Measurements from ENCODE around the gene SH2B3. TPM values are rescaled to one million over a fixed set of nuclear protein-coding genes. Genes with fewer than 3 reads are reported as not detected.
A peak's percentile ranks its signal among the peaks of the same experiment; 100 is the strongest.
"Not testable (repeated sequence)": the region's sequence is repeated elsewhere in the genome, so short reads cannot be mapped to it uniquely, and the experiment has no call there.

The SH2B3 gene
- polyA plus RNA-seq, 1 donor from 2014 or later: 10.3 TPM

GRCh38 chr12:111396726-111397445 is 8.8 kb upstream of the SH2B3 start:
- H3K27me3 Mint-ChIP-seq: no peaks in the 10 kb centered on the region
- peak overlapping the region in 1 of 3 donors; percentile 39 for H3K27ac Mint-ChIP-seq
- H3K9me3 Mint-ChIP-seq: no peaks in the 10 kb centered on the region
- peaks cover 14 to 20% (median 18%) of the 10 kb centered on the region in 3 donors for H3K4me1 Mint-ChIP-seq
- H3K4me3 Mint-ChIP-seq: peak overlapping the region; percentile 76 to 96 (median 82)
- H3K36me3 Mint-ChIP-seq: no peaks in the 10 kb centered on the region

- no peaks in the 10 kb centered on the region for H3K9me3 Mint-ChIP-seq
- no peak overlapping the region for H3K27ac Mint-ChIP-seq
- no peak overlapping the region for H3K4me3 Mint-ChIP-seq
- peaks cover 22 to 29% (median 26%) of the 10 kb centered on the region in 3 donors for H3K4me1 Mint-ChIP-seq
- H3K36me3 Mint-ChIP-seq: no peaks in the 10 kb centered on the region
- H3K27me3 Mint-ChIP-seq: no peaks in the 10 kb centered on the region
Measured at GRCh38 chr12:111398530-111398929, 7.2 kb upstream of the SH2B3 start.

- not testable (repeated sequence) for H3K36me3 Mint-ChIP-seq, H3K27me3 Mint-ChIP-seq, H3K9me3 Mint-ChIP-seq
- Mint-ChIP-seq H3K4me1 (peaks cover 29 to 39% (median 31%) of the 10 kb centered on the region in 3 donors), H3K4me3 (peak overlapping the region; percentile 38 to 87 (median 82)), H3K27ac (peak overlapping the region in 2 of 3 donors; percentile 95 to 97)
Measured at GRCh38 chr12:111399741-111400404, 5.8 kb upstream of the SH2B3 start.

- Mint-ChIP-seq H3K4me1 (peaks cover 29 to 39% (median 31%) of the 10 kb centered on the region in 3 donors), H3K36me3 (no peaks in the 10 kb centered on the region), H3K27me3 (no peaks in the 10 kb centered on the region), H3K27ac (peak overlapping the region in 1 of 3 donors; percentile 19), H3K4me3 (no peak overlapping the region), H3K9me3 (no peaks in the 10 kb centered on the region)
Measured at GRCh38 chr12:111401167-111401605, 4.5 kb upstream of the SH2B3 start.

GRCh38 chr12:111402490-111402824 is 3.3 kb upstream of the SH2B3 start:
- Mint-ChIP-seq H3K4me3 (peak overlapping the region in 3 of 4 donors; percentile 93 to 94 (median 94)), H3K4me1 (peaks cover 20 to 39% (median 32%) of the 10 kb centered on the region in 3 donors), H3K27ac (peak overlapping the region; percentile 98 to 99 (median 99))

GRCh38 chr12:111404362-111405148 is 1.2 kb upstream of the SH2B3 start:
- peak overlapping the region; percentile 85 to 94 (median 94) for H3K4me3 Mint-ChIP-seq
- peaks cover 24 to 46% (median 43%) of the 10 kb centered on the region in 3 donors for H3K4me1 Mint-ChIP-seq
- H3K9me3 Mint-ChIP-seq: no peaks in the 10 kb centered on the region
- H3K27ac Mint-ChIP-seq: peak overlapping the region; percentile 98 to 99 (median 99)
- no peaks in the 10 kb centered on the region for H3K36me3 Mint-ChIP-seq
- H3K27me3 Mint-ChIP-seq: no peaks in the 10 kb centered on the region

More at GRCh38 chr12:111402490-111402824, 3.3 kb upstream of the SH2B3 start:
- not testable (repeated sequence) for H3K27me3 Mint-ChIP-seq, H3K36me3 Mint-ChIP-seq, H3K9me3 Mint-ChIP-seq

GRCh38 chr12:111405149-111405858 is 419 bp upstream of the SH2B3 start:
- Mint-ChIP-seq H3K27ac (peak overlapping the region; percentile 98 to 99 (median 99)), H3K9me3 (no peaks in the 10 kb centered on the region), H3K27me3 (no peaks in the 10 kb centered on the region), H3K36me3 (no peaks in the 10 kb centered on the region), H3K4me3 (peak overlapping the region; percentile 85 to 94 (median 94)), H3K4me1 (peaks cover 20 to 48% (median 41%) of the 10 kb centered on the region in 3 donors)

- H3K4me3 Mint-ChIP-seq: peak overlapping the region; percentile 89 to 97 (median 94)
- H3K4me1 Mint-ChIP-seq: peaks cover 26 to 59% (median 51%) of the 10 kb centered on the region in 3 donors
- H3K27me3 Mint-ChIP-seq: no peaks in the 10 kb centered on the region
- no peaks in the 10 kb centered on the region for H3K36me3 Mint-ChIP-seq
- no peaks in the 10 kb centered on the region for H3K9me3 Mint-ChIP-seq
- peak overlapping the region; percentile 95 to 99 (median 98) for H3K27ac Mint-ChIP-seq
Measured at GRCh38 chr12:111406474-111407376, 1.0 kb downstream of the SH2B3 start.

GRCh38 chr12:111407377-111408115 is 1.8 kb downstream of the SH2B3 start:
- no peaks in the 10 kb centered on the region for H3K36me3 Mint-ChIP-seq

GRCh38 chr12:111408116-111408440 is 2.4 kb downstream of the SH2B3 start:
- Mint-ChIP-seq H3K9me3 (no peaks in the 10 kb centered on the region), H3K4me1 (peaks cover 34 to 68% (median 59%) of the 10 kb centered on the region in 3 donors), H3K36me3 (no peaks in the 10 kb centered on the region), H3K4me3 (peak overlapping the region; percentile 89 to 97 (median 94)), H3K27ac (peak overlapping the region; percentile 93 to 98 (median 95)), H3K27me3 (no peaks in the 10 kb centered on the region)

More at GRCh38 chr12:111407377-111408115, 1.8 kb downstream of the SH2B3 start:
- Mint-ChIP-seq H3K4me3 (peak overlapping the region; percentile 89 to 97 (median 94)), H3K4me1 (peaks cover 33 to 66% (median 59%) of the 10 kb centered on the region in 3 donors), H3K9me3 (no peaks in the 10 kb centered on the region), H3K27me3 (no peaks in the 10 kb centered on the region), H3K27ac (peak overlapping the region; percentile 95 to 99 (median 98))

- Mint-ChIP-seq H3K36me3 (peaks cover 3% of the 10 kb centered on the region), H3K4me3 (peak overlapping the region; percentile 58 to 97 (median 86)), H3K4me1 (peaks cover 37 to 68% (median 61%) of the 10 kb centered on the region in 3 donors), H3K27me3 (no peaks in the 10 kb centered on the region), H3K9me3 (no peaks in the 10 kb centered on the region), H3K27ac (peak overlapping the region; percentile 88 to 98 (median 93))
Measured at GRCh38 chr12:111408686-111409402, 3.1 kb downstream of the SH2B3 start.

GRCh38 chr12:111409403-111409779 is 3.7 kb downstream of the SH2B3 start:
- Mint-ChIP-seq H3K4me3 (peak overlapping the region; percentile 55 to 97 (median 72)), H3K4me1 (peaks cover 42 to 65% (median 57%) of the 10 kb centered on the region in 3 donors), H3K27me3 (no peaks in the 10 kb centered on the region), H3K27ac (peak overlapping the region; percentile 88 to 98 (median 93)), H3K36me3 (peaks cover 3% of the 10 kb centered on the region), H3K9me3 (no peaks in the 10 kb centered on the region)

Measured in IgD-negative memory B cell (primary cell).